Activated CD4-positive, alpha-beta T cell treated with anti-CD3 and anti-CD28 coated beads, Interleukin-2, amount 10 ng/mL, durations not matched to agents 7 days and 5 days (primary cell): ENCODE results near the gene PTGES3L. TPM values are rescaled to one million over a fixed set of nuclear protein-coding genes. Genes with fewer than 3 reads are reported as not detected.
"Not testable (repeated sequence)": the region's sequence is repeated elsewhere in the genome, so short reads cannot be mapped to it uniquely, and the experiment has no call there.

ENCODE experiments used
- CTCF ChIA-PET: fragments of 350-600 bp; sonication (Branson Sonifier 250); formaldehyde crosslinking; loops from one replicate; lab custom pipeline; 2021; ENCODE audit warnings: antibody characterized with exemption; lab: Charles Lee
- POLR2A ChIA-PET: fragments of 350-600 bp; sonication (Branson Sonifier 250); formaldehyde crosslinking; loops from one replicate; lab custom pipeline; 2021; ENCODE audit warnings: antibody characterized with exemption; lab: Charles Lee
- DNase-seq: peaks from one replicate; pipeline ENCODE4 v3.0.0-alpha.2; 2020
- H3K27ac Mint-ChIP-seq: one replicate; pipeline ENCODE4 v1.8.0; 2021; ENCODE audit warnings: mild to moderate bottlenecking, moderate library complexity, mixed read lengths
- H3K27me3 Mint-ChIP-seq: one replicate; pipeline ENCODE4 v1.8.0; 2021; ENCODE audit warnings: mixed read lengths
- H3K36me3 Mint-ChIP-seq: one replicate; pipeline ENCODE4 v1.8.0; 2021; ENCODE audit warnings: low read depth, mixed read lengths
- H3K4me1 Mint-ChIP-seq: one replicate; pipeline ENCODE4 v1.8.0; 2021; ENCODE audit warnings: mixed read lengths
- H3K4me3 Mint-ChIP-seq: one replicate; pipeline ENCODE4 v1.8.0; 2021; ENCODE audit warnings: mild to moderate bottlenecking, moderate library complexity, mixed read lengths
- H3K9me3 Mint-ChIP-seq: one replicate; pipeline ENCODE4 v1.8.0; 2021; ENCODE audit warnings: mixed read lengths
- total RNA-seq, 2 experiments: library from RNA; stranded (reverse); gene quantifications; one replicate each; pipeline ENCODE4 v1.2.3, GENCODE V29; 2021

PTGES3L gene
- total RNA-seq, 2 experiments from 2014 or later = 0.12 to 0.22 TPM

DNA sequence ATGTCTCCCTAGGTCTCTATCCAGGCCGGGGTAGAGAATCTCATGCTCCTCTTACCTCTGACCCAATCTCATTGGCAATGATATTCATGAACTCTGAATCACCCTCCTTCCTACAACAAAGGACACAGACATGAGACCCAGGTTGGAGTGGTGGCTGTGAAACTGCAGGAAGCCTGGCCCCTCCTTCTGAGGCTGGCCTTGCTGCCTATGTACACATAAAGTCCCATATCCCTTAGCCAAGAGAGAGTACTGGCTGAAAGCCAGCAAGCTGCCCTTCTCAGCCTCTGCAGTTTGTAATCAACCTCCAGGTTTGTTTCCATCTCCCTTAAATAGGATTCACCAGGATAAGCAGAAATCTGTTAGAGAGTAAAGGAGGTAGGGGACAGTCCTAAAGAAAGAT is 26.2 kb downstream of the PTGES3L start:
- no peaks in the 10 kb centered on the region for H3K27me3 Mint-ChIP-seq
- peaks cover 42% of the 10 kb centered on the region for H3K36me3 Mint-ChIP-seq
- H3K4me3 Mint-ChIP-seq = no peak overlapping the region
- peaks cover 7% of the 10 kb centered on the region for H3K4me1 Mint-ChIP-seq
- H3K9me3 Mint-ChIP-seq = no peaks in the 10 kb centered on the region
- CTCF ChIA-PET = interaction anchor here (1.2 kb wide), 1 partner anchor 120 kb away, joined by 3 read pairs; no protein-coding TSS in a partner anchor
- POLR2A ChIA-PET = no interaction called here
- no peak overlapping the region for H3K27ac Mint-ChIP-seq
- no peak for DNase-seq

DNA sequence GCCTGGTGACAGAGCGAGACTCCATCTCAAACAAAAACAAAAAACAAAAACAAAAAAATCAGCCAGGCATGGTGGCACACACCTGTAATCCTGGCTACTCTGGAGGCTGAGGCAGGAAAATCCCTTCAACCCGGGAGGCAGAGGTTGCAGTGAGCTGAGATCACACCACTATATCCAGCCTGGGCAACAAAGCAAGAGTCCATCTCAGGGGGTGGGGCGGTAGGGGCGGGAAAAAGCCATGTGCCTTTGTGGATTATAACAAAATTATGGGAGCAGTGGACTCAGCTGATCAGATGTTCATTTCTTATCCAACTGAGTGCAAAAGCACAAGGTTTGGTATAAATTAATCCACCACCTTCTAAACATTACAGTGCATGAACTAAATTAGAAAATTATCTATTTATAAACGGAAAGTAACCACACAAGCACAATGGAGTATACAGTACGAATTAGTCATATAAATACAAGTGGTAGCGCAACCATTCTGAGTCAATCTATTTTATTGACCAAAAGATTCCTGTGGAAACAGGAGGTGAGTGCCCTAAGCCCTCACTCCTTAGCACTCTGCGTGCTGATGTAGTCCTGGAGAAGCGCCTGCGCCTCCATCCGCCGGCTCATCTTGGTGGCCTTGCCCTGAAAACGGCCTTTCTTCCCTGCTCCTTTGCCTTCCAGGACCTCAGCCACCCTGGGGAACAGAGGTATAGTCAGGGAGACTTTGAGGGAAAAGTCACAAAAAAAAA is 29.7 kb downstream of the PTGES3L start:
- Mint-ChIP-seq H3K9me3 (no peaks in the 10 kb centered on the region), H3K4me3 (no peak overlapping the region), H3K27me3 (no peaks in the 10 kb centered on the region), H3K4me1 (peaks cover 7% of the 10 kb centered on the region), H3K27ac (peak overlapping the region; percentile 28), H3K36me3 (peaks cover 28% of the 10 kb centered on the region)
- DNase-seq = no peak
- ChIA-PET CTCF (interaction anchor here (0.7 kb wide), 1 partner anchor 340 kb away, joined by 3 read pairs; no protein-coding TSS in a partner anchor), POLR2A (interaction anchor here (0.7 kb wide), 1 partner anchor 9 kb away, joined by 3 read pairs; no protein-coding TSS in a partner anchor)

DNA sequence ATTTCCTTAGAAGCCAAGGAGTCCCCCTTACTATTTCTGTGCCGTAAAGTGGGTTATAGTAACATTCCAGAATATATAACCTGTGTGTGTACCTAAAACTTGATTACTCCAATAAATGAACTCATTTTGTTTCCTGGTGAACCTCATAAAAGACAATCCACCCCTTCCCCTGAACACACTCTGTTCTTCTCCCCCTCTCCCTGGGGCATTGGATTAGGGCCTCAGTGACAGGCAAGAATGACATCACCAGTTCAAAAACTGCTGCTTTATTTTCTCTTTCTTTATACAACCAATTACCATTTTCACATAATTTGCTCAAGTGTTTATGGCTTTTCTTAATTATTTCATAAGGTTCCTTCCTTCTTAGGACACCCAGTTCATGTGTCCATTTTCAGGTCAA is 33.1 kb downstream of the PTGES3L start:
- POLR2A ChIA-PET = no interaction called here
- Mint-ChIP-seq H3K27me3 (no peaks in the 10 kb centered on the region), H3K36me3 (peaks cover 14% of the 10 kb centered on the region), H3K27ac (peak overlapping the region; percentile 7), H3K4me3 (no peak overlapping the region), H3K9me3 (no peaks in the 10 kb centered on the region), H3K4me1 (peaks cover 2% of the 10 kb centered on the region)
- no peak for DNase-seq
- CTCF ChIA-PET = interaction anchor here (0.6 kb wide), 1 partner anchor 101 kb away, joined by 4 read pairs; no protein-coding TSS in a partner anchor

DNA sequence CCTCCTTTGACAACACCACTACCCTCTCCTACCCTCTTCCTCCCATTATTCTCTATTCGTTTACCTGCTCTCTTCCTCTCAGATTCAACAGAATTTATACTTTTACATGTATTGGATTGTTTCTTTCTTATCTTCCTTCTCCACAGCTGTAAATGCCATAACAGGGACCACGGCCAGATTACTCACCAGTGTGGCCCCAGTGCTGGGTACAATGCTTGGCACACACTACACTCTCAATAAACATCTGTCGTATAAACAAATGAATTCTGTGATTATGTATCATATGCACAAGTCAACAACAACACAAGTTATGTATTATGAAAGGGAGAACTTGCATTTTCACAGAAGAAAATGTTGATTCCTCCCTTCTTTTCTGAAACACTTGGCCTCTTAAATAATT is 35.7 kb downstream of the PTGES3L start:
- Mint-ChIP-seq H3K9me3 (no peaks in the 10 kb centered on the region), H3K27me3 (peaks cover 6% of the 10 kb centered on the region), H3K27ac (no peak overlapping the region), H3K4me1 (no peaks in the 10 kb centered on the region), H3K36me3 (peaks cover 1% of the 10 kb centered on the region), H3K4me3 (no peak overlapping the region)
- DNase-seq = no peak
- ChIA-PET CTCF (interaction anchor here (1.5 kb wide), 1 partner anchor 15 kb away, joined by 5 read pairs; no protein-coding TSS in a partner anchor), POLR2A (no interaction called here)

DNA sequence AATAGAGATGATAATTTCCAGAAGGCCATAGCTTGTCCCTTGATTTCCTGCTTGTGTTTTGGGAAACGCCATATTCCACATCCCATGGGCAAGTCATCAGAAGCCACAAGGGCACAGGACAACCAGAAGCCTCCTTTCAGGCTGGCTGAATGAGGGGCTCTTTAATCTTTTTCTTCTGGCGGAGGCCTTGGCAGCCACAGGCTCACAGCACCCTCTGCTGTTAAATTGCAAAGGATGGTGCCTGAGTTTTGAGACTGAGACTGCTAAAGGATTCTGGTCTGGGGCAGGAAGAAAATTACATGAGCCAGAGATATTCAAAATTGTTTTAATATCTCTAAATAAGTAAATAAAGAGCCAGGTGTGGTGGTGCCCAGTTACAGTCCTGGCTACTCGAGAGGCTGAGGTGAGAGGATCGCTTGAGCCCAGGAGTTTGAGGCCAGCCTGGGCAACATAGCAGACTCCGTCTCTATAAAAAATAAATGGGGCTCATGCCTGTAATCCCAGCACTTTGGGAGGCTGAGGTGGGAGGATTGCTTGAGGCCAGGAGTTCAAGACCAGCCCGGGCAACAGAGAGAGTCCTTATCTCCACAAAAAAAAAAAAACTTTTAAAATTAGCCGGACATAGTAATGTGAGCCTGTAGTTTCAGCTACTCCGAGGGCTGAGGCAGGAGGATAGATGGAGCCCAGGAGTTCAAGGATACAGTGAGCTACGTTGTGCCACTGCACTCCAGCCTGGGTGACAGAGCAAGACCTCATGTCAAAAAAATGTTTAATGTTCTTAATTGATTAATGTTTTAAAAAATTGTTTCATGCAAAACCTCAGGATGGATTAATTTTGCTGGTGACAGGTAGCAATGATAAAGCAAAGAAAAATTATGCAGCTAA is 41.9 kb downstream of the PTGES3L start:
- H3K27me3 Mint-ChIP-seq = peaks cover 12% of the 10 kb centered on the region
- no peaks in the 10 kb centered on the region for H3K36me3 Mint-ChIP-seq
- ChIA-PET CTCF (interaction anchor here (1.0 kb wide), 1 partner anchor 19 kb away, joined by 4 read pairs; no protein-coding TSS in a partner anchor), POLR2A (no interaction called here)
- no peaks in the 10 kb centered on the region for H3K9me3 Mint-ChIP-seq
- DNase-seq = peak; percentile 34
- H3K27ac Mint-ChIP-seq = no peak overlapping the region
- H3K4me3 Mint-ChIP-seq = no peak overlapping the region
- no peaks in the 10 kb centered on the region for H3K4me1 Mint-ChIP-seq

DNA sequence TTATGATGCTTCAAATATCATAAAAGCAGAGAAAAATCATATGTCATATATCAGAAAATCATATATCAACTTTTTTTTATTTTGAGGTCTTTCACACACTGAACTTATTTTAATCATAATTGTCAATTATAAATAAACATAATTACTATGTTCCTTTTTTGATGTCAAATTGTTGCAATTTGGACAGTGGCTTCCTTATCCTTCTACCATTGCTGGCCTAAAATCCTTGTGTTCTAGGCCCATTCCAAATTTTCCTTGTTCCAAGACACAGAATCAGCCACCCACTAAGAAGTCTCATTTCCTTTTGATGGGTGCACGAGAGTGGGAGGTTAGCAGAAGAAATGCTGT is 50.4 kb downstream of the PTGES3L start:
- Mint-ChIP-seq H3K36me3 (no peaks in the 10 kb centered on the region), H3K27me3 (peaks cover 2% of the 10 kb centered on the region), H3K4me1 (peaks cover 14% of the 10 kb centered on the region), H3K27ac (no peak overlapping the region), H3K9me3 (no peaks in the 10 kb centered on the region), H3K4me3 (no peak overlapping the region)
- DNase-seq = no peak
- CTCF ChIA-PET = interaction anchor here (0.9 to 2.4 kb wide), 5 partner anchors 10 to 106 kb away, joined by 3 to 14 read pairs (median 5); partner anchors contain the start of gene BECN1
- POLR2A ChIA-PET = interaction anchor here (1.2 kb wide), 1 partner anchor 68 kb away, joined by 6 read pairs; the partner anchor contains the start of gene RPL27

DNA sequence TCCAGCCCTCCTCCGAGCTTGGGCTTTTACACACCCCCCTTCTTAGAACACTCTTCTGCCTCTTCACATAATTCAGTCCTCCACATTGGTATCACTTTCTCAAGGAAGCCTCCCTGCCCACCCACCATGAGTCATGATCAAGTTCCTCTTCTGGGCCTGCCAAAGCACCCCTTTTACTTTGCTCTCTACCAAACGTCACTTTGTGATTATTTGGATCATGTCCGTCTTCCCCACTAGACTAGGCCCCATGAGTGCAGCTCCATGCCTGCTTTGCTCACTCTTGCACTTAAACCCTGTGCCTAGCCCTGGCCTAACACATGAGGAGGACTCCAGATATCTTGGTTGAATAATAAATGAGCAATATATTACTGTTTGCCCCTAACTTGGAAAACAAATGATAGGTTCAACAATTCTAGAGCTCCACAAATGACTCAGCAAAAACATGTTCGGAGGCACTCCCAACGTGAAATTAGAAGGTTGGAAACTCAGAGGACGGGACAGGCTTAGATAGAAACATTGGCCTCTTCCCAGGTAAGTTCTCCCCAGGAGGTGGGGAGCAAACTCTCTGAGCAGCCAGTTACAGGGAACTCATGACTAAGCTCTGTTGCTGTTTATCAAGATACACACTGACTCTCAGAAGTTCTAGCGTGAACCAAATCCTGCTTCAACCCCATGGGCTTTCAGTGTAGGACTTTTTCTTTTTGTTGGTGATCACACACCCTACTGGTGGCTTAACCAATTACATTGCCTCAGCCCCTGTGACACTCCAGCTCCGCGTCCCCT is 51.0 kb downstream of the PTGES3L start:
- peaks cover 14% of the 10 kb centered on the region for H3K4me1 Mint-ChIP-seq
- ChIA-PET POLR2A (interaction anchor here (0.6 to 1.2 kb wide), 2 partner anchors 10 to 69 kb away, joined by 5 to 6 read pairs; partner anchors contain the start of gene RPL27), CTCF (interaction anchor here (0.6 to 2.4 kb wide), 10 partner anchors 10 to 334 kb away, joined by 3 to 14 read pairs (median 3); partner anchors contain the start of genes BECN1 and RPL27)
- peak; percentile 42 for DNase-seq
- peaks cover 2% of the 10 kb centered on the region for H3K27me3 Mint-ChIP-seq
- peak overlapping the region; percentile 3 for H3K27ac Mint-ChIP-seq
- H3K9me3 Mint-ChIP-seq = no peaks in the 10 kb centered on the region
- no peak overlapping the region for H3K4me3 Mint-ChIP-seq
- H3K36me3 Mint-ChIP-seq = no peaks in the 10 kb centered on the region

DNA sequence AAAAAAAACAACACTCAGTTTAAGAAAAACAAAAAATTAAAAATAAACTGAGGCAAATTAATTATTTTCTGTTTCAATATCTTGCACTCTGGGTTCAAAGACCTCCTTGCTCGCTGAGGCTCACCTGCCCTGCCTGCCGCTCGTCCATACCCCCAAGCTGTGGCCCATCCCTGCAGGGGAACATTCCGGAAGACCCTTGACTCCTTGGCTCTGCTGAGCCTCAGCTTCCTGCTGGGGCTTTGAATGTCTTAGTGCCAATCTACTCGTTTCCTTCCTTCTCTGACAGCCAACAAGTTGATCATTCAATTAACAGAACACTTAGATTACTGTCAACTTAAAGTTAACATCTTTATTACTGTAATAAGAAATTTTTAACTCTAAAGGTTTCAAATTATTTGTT is 55.0 kb downstream of the PTGES3L start:
- ChIA-PET CTCF (no interaction called here), POLR2A (no interaction called here)
- Mint-ChIP-seq H3K27ac (no peak overlapping the region), H3K27me3 (peaks cover 16% of the 10 kb centered on the region), H3K36me3 (no peaks in the 10 kb centered on the region), H3K9me3 (no peaks in the 10 kb centered on the region), H3K4me1 (peaks cover 10% of the 10 kb centered on the region), H3K4me3 (no peak overlapping the region)
- DNase-seq = no peak

DNA sequence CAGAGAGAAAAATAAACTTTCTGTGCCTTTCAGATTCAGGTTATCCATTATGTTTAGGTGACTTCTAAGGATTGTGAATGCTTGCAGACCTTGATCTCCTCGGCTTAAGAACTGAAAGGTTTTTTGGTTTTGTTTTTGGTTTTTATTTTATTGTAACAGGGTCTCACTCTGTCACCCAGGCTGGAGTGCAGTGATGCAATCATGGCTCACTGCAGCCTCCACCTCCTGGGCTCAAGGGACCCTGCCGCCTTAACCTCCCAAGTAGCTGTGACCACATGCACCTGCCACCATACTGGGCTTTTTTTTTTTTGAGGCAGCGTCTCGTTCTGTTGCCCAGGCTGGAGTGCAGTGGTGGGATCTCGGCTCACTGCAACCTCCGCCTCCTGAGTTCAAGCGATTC is 56.4 kb downstream of the PTGES3L start:
- DNase-seq, H3K4me1 Mint-ChIP-seq, H3K27ac Mint-ChIP-seq, H3K4me3 Mint-ChIP-seq, H3K9me3 Mint-ChIP-seq, CTCF ChIA-PET, POLR2A ChIA-PET, H3K36me3 Mint-ChIP-seq: not testable (repeated sequence)
- peaks cover 21% of the 10 kb centered on the region for H3K27me3 Mint-ChIP-seq

DNA sequence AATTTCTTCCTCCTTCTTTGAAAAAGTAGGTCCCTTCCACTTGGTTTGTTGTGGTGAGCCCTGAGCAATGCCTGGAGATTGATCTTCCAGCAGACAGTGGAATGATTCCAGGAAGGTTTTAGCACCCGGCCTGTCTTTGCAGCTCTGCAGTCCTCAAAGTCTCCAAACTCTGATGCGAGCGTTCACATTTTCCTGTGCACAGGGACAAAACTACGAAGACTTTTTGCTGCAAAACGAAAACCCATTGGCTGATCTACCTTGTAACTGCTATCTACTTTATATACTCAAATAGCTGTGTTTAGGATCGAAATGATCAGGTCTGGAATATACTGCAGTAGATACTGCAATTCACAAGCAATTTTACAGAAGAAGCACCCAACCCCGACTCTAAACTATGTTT is 57.6 kb downstream of the PTGES3L start:
- ChIA-PET CTCF (no interaction called here), POLR2A (no interaction called here)
- DNase-seq = no peak
- no peak overlapping the region for H3K4me3 Mint-ChIP-seq
- H3K27me3 Mint-ChIP-seq = peaks cover 21% of the 10 kb centered on the region
- H3K27ac Mint-ChIP-seq = no peak overlapping the region
- H3K9me3 Mint-ChIP-seq = no peaks in the 10 kb centered on the region
- H3K4me1 Mint-ChIP-seq = no peaks in the 10 kb centered on the region
- H3K36me3 Mint-ChIP-seq = no peaks in the 10 kb centered on the region

DNA sequence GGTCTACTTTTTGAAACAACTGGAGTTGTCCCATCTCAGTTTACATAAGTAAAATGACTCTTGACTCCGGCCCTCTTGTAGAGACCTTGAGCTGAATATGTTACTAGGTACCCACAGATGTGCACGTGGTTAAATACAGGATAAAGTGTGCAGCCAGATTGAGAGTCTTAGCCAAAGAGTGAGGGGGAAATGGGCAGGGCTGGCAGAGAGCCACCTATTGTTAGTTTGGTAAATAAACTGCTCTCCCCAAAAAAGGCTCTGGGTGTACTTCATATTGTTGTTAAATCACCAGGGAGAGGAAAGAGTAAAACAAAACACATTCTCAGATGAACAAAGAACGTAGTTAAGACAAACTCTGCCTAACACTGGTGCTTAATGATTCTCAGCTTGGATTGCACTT is 59.0 kb downstream of the PTGES3L start:
- no peak for DNase-seq
- Mint-ChIP-seq H3K4me1 (no peaks in the 10 kb centered on the region), H3K27ac (no peak overlapping the region), H3K4me3 (no peak overlapping the region), H3K27me3 (peaks cover 19% of the 10 kb centered on the region), H3K9me3 (no peaks in the 10 kb centered on the region), H3K36me3 (no peaks in the 10 kb centered on the region)
- ChIA-PET CTCF (interaction anchor here (0.6 kb wide), 1 partner anchor 24 kb away, joined by 3 read pairs; no protein-coding TSS in a partner anchor), POLR2A (no interaction called here)
